GM21786 (cell line): Measurements from ENCODE around the gene TCERG1L.

Experiments used
- ATAC-seq: cut with Tn5 transposase; IDR thresholded peaks from one replicate; pipeline ENCODE4 v1.9.1; 2021; ENCODE audit not compliant: unreplicated experiment

Gene TCERG1L

GRCh38 chr10:131129544-131129943 lies 182.0 kb downstream of the TCERG1L start:
- no peak for ATAC-seq

- no peak for ATAC-seq
Observed at GRCh38 chr10:131128731-131129130, 182.8 kb downstream of the TCERG1L start.

GRCh38 chr10:131127610-131128009 lies 183.9 kb downstream of the TCERG1L start:
- ATAC-seq, result no peak

- ATAC-seq, result no peak
Observed at GRCh38 chr10:131127138-131127589, 184.4 kb downstream of the TCERG1L start.

GRCh38 chr10:131126321-131127137 lies 185.0 kb downstream of the TCERG1L start:
- ATAC-seq, result no peak

GRCh38 chr10:131125511-131126225 lies 185.9 kb downstream of the TCERG1L start:
- no peak for ATAC-seq

GRCh38 chr10:131124945-131125344 lies 186.6 kb downstream of the TCERG1L start:
- no peak for ATAC-seq

GRCh38 chr10:131123496-131123895 lies 188.0 kb downstream of the TCERG1L start:
- no peak for ATAC-seq

- ATAC-seq, result no peak
Observed at GRCh38 chr10:131121511-131122035, 189.9 kb downstream of the TCERG1L start.

- no peak for ATAC-seq
Observed at GRCh38 chr10:131119626-131120355, 191.7 kb downstream of the TCERG1L start.

GRCh38 chr10:131117416-131118212 lies 193.9 kb downstream of the TCERG1L start:
- ATAC-seq, result no peak

GRCh38 chr10:131116991-131117375 lies 194.5 kb downstream of the TCERG1L start:
- no peak for ATAC-seq

- ATAC-seq, result no peak
Observed at GRCh38 chr10:131116216-131116990, 195.1 kb downstream of the TCERG1L start.

GRCh38 chr10:131115801-131116200 lies 195.7 kb downstream of the TCERG1L start:
- no peak for ATAC-seq

GRCh38 chr10:131115321-131115720 lies 196.2 kb downstream of the TCERG1L start:
- ATAC-seq, result no peak

- ATAC-seq, result no peak
Observed at GRCh38 chr10:131114846-131115245, 196.7 kb downstream of the TCERG1L start.

GRCh38 chr10:131113709-131114291 lies 197.7 kb downstream of the TCERG1L start:
- no peak for ATAC-seq

- no peak for ATAC-seq
Observed at GRCh38 chr10:131113165-131113564, 198.4 kb downstream of the TCERG1L start.

GRCh38 chr10:131112691-131113090 lies 198.8 kb downstream of the TCERG1L start:
- no peak for ATAC-seq
